HG03432 (cell line): Measurements from ENCODE around the gene CLSTN2.
"Not testable (repeated sequence)": the region's sequence is repeated elsewhere in the genome, so short reads cannot be mapped to it uniquely, and the experiment has no call there.

ENCODE experiments used
- ATAC-seq: cut with Tn5 transposase; IDR thresholded peaks from one replicate; pipeline ENCODE4 v1.9.1; 2021; ENCODE audit warnings: mild to moderate bottlenecking, moderate library complexity; ENCODE audit not compliant: unreplicated experiment

Gene CLSTN2

DNA sequence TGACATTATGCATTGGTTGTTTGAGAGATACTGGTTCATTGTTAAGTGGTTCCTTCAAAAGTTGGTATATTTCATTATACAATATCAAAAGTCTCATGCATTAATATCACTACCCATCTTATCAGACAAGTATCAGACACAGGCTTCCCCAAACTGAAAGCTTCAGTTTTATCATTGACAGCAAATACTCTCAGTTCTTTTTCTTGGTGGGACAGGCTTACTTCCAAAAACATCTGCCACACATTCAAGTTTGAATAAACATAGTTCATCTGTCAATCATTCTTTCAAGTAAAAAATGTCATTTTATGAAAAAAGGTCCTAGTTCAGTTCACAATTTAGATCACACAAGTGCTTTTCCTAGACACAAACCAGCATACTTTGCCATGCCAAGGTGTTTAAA is 462.9 kb downstream of the CLSTN2 start:
- no peak for ATAC-seq

DNA sequence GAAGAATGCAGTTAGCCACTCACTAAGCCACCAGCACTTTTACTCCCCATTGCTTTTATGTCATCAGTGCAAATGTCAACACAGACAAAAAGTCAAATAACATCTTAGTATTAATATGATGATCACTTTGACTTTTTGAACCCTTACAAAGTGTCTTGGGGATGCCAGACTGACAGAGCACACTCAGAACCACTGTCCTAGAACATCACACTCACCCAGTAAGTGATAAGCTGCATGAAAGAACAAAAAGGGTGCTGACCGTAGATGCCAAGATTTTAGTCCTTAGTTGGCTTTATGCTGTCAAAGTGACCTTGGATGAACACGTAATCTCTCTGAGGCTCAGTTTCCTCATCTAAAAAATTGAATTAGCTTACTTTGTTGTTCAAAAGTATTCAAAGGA is 463.4 kb downstream of the CLSTN2 start:
- no peak for ATAC-seq

DNA sequence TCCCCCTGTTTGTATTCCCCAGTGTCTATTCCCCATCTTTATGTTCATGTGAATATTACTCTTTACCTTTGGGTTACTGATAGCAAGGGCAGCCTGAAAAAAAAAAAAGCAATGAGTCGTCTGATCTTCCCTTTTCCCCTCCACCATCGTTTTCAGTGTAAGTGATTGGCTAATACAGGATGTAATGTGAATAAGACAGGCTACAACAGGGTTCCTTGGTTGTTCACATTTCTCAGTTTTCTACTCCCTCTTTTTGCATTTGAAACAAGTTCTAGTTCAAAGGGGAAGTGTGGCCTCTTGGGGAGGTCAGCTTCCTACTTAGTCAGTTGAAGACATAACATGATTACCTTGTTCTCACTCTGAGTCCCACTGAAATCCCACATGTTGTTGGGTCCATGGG is 464.9 kb downstream of the CLSTN2 start:
- ATAC-seq, result no peak

DNA sequence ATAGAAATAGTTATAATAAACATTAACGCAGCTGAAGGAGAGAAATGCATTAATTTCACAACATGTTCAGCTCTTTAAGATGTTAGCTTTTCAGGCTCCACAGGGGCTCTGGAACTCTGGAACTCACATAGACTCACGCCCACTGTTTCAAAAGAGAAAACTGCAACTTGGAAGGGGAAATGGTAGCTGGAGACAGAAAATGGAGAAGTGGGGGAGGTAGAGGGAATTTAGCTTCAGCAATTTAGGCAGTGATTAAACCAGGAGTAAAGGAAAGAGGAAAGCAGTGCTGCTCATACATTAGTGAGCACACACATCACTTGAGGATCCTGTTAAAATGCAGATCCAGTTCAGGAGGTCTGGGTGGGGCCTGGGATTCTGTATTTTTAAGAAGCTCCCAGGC is 468.1 kb downstream of the CLSTN2 start:
- ATAC-seq, result no peak

DNA sequence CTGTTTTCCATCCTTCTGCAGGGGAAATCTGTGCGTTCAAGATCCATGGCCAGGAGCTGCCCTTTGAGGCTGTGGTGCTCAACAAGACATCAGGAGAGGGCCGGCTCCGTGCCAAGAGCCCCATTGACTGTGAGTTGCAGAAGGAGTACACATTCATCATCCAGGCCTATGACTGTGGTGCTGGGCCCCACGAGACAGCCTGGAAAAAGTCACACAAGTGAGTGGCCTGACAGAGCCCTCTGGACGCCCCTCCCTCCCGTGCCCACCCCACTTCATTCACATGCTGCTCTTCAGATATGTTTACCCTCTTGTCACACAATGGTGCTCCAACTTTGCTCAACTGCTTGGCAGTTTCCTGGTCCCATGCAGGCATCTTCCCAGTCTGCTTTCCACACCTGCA is 468.6 kb downstream of the CLSTN2 start:
- ATAC-seq, result no peak

DNA sequence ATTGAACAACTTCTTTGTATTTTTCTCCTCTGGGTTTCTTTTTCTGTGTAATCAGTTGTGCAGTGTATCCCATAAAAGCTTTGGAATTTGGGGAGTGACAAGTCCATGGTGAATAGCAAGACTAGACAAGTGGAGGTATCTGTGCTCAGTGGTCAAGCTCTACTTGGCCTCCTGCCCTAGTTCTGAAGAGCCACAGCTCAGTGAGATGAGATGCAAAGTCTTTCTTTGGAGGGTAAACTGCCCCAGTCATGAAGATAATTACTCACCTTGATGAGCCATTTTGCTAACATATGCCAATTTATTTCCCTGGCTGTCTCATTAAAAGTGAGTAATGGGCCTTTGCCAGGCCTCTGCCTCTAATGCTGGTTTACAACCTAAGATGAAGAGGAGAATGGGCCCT is 471.7 kb downstream of the CLSTN2 start:
- no peak for ATAC-seq

DNA sequence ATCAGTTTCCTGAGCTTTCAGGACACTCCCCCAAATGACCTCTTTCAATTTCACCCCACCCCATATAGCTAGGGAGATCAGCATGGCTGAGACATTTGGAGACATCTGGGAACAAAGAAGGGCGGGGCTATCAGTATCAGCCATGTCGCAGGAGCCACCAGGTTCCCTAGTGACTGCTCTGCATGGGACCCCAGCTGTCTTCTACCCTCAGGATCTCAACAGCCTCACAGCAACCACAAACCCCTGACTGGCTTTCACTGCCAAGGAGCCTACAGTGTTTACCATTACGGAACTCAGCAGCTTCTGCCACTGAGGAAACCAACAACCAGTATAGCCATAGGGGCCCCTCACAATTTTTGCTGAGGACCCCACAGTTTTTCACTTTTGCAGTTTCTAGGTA is 473.3 kb downstream of the CLSTN2 start:
- no peak for ATAC-seq

DNA sequence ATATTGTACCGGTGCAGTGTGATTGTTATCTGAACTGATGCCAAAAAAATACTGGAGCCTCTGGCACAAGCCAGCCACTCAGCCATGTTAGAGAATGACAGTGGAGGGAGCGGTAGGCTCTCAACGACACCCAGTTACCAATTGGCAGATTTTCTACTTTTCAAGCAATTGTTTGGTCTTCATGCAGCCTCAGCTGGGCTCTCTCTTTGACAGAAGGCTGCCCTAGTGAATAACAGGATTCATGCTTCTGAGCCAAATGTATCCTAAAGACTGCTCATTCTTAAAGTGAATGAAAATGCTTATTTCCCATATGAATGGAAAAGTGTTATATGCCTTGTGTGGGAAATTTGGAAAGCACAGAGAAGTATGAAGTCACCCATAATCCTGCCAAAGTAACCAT is 481.7 kb downstream of the CLSTN2 start:
- ATAC-seq, result no peak

DNA sequence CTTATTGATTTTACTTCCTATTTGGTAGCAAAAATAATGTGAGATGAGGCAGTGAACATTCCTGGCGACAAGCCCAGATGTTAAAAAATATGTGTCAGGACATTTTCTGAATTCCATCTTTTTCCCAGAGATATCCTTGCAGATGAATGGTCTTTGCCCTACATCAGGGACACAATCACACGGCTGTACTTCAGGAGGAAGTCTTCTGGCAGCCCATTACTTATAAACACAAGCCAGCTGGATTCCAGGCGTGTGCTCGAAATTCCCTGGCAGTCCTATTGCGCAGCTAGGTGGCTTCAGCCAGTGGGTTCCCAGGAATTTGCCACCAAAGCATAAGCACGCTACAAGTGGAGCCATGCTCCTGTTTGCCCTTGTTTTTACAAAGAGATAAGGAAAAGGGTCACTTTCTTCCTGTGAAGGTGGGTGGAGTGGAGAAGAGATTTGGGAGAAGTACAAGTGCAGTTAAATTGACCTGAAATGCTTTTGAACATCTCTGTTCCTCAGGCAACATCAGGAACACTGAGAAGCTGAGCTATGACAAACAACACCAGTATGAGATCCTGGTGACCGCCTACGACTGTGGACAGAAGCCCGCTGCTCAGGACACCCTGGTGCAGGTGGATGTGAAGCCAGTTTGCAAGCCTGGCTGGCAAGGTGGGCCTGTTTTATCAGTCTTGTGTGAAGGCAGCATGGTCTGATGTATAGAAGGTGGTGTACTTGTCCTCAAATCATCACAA is 485.8 kb downstream of the CLSTN2 start:
- no peak for ATAC-seq

DNA sequence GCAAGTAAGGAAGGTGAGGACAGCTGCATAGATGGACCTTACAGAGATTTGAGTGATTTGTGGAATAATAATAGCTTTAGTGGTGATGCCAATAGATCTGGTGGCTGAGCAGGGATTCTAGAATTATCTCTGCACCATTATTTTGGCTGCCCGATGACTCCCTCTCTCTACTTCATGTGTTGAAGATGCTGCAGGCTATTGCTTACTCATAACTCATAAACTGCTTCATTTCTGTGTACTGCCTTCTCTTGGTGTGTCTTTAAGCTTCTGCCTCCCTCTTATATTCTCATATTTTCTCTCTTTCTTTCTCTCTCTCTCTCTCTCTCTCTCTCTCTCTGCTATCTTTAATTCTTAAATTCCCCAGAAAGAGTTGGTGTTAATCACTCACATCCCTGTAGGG is 486.9 kb downstream of the CLSTN2 start:
- ATAC-seq, result no peak

DNA sequence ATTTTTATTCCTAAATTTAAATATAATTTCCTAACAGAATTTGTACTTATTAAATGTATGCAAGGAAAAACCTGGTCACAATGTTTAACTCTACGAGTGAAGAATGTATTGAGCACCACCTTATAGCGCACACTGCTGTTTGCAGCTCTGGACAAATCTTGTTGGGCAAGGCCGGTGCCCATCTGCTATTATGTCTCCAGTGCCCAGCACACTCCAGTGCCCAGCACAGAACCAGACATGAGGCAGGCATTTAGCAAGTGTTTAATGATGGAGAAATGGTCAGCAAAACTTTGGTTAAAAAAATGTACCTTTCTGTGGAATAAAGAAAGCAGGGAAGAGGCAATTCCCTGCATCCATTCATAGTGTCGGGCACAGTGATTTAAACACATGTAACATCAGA is 488.2 kb downstream of the CLSTN2 start:
- ATAC-seq, result no peak

DNA sequence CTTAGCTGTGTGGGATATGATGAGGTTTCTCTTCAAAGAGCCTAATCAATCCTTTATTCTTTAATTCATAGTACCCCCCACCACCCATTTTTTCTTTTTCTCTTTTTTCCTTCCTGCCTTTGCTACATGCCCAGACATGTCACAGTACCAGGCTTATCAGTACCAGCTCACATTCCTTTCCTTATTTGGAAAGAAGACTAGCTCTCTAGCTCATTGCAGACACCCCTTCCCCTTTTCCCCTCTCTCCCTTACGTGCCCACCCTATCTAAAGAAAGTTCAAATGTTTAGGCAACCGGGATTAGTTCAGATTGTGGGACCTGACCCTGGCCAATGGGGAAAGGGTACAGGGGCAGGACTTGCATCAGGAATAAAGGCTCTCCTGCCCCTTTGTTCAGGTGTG is 488.6 kb downstream of the CLSTN2 start:
- ATAC-seq, result not testable (repeated sequence)

DNA sequence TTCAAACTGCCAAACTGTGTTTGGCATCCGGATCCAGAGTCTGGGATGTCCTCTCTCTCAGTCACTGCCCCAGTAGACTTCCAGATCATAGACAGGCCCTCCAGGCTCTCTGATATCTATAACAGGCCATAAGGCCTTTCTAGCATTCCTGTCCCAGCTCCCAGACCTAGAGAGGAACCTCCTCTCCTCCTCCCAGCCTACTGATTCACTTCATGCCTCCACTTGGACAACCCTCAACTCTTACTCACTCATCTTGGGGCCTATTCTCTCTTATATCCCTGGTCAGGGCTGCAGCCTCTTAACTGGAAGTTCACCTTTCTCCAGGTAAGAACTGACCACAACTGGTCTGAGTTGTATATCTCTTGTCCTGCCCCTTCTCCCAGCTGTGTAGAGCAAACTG is 489.2 kb downstream of the CLSTN2 start:
- no peak for ATAC-seq

DNA sequence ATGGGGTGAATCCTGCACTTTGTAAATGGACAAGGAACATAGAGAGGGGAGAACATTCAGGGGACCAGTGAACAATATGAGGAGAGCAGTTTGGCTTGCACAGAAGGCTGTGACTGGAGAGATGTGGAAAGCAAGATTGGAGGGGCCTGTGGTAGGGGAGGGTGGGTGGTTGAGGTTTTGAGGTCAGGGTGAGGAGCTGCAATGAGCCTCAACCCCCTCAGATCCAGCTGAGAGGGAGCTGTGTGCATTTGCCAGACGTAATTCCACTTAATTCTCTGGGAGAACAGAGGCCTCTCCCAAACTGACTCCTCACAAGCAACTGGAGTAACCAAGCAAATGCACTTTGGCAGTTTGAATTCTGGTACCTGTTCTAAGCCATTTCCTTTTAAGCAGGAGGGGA is 489.7 kb downstream of the CLSTN2 start:
- no peak for ATAC-seq

DNA sequence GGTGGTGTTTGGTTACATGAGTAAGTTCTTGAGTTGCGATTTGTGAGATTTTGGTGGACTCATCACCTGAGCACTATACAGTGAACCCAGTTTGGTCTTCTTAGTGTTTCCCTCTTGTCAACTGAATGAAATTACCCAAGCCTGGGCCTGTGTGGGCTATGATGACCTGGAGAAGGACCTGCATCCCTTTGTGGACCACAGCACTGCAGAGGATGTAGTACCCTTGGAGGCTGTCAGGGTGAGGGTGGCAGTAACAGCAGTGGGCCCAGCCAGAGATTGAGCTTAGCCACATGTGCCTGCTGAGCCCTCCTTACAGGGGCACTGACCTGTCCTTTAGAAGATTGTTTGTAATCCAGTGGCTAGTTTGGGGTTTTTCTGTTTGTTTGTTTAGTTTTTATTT is 492.8 kb downstream of the CLSTN2 start:
- no peak for ATAC-seq

DNA sequence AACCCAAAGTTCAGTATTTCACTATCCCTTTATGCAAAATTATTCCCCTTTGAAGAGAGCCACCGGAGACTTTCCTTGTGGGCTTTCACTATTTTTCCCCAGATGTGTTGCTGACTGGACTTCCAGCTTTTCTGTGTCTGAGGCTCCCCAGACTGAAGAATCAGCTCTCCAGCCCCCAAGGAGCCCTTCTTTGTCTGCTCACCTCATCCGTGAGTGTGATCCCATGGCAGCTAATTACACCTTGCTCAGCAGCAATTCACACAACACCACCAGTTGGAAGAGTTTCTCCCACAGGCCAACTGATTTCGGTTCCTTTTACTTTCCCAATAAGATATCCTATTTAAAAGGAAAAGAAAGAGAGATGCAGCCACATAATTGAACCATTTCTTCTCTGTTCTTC is 493.4 kb downstream of the CLSTN2 start:
- no peak for ATAC-seq

DNA sequence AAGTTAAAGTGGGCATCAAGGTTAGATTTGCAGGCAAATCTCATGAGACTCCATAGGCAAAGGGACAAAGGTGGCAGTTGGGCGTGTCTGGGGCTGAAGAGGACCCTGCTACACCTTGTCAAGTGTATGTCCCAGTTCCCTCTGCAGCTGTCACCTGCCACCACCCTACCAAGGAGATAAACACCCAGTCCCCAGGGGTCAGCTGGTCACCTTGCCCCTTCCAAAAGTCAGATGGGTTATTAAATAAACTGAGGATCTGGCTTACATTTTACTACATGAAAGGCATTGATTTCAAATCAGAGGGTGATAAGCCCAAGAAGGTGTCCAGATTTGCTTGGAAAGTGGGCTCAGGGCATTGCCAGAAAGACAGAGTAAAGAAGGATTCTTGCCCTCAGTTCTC is 494.8 kb downstream of the CLSTN2 start:
- ATAC-seq, result no peak

DNA sequence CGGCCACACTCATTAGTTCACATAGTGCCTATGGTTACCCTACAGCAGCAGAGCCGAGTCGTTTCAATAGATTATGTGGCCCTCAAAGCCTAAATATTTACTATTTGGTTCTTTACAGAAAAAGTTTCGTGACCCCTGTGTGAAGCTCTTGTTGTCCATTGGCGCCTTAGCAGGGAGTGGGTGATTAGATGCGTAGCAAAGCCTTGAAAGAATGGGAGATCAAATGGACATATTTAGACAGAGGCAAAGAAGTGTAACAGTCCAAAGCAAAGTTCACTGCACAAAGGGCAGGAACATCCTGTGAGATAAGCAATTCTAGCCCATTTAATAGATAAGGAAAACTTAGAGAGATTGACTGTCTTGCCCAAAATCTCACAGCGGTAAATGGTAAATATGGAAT is 495.5 kb downstream of the CLSTN2 start:
- no peak for ATAC-seq

DNA sequence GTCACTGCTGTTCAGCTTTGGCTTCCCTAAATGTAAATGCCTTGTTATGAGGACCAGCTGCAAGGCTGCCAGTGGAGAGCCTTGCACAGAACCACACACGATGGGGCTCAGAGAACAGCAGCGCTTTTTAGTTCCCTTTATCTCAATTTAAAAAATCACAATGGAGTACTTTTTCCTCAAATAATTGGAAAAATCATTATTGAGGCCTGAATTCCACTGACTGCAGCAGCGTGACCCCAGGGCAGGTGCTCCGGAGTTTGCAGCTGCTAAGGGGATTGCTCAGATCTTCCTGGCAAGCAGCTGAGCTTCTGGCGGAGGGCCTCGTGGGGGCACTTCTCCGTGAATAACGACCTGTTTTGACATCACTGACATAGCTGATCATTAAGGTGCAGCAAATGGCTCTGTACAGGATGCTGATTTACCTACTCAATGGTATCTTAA is 497.3 kb downstream of the CLSTN2 start:
- no peak for ATAC-seq

DNA sequence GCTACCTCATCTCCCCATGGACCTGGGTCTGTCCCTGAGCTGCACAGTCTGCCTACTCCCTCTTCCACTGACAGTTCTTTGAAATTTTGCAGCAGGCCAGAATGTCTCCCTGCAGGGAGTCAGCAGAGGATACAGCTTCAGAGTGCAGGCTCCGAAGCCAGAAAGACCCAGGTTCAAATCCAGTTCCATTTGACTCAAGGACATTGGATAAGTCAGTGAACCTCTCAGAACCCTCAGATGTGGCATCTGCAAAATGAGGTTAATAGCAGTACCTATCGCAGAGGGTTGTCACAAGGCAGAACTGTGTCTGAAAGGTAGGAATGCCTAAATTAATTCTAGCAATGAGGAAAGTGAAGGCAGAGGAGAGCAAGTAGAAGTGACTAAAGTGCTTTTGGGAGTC is 498.4 kb downstream of the CLSTN2 start:
- ATAC-seq, result no peak

DNA sequence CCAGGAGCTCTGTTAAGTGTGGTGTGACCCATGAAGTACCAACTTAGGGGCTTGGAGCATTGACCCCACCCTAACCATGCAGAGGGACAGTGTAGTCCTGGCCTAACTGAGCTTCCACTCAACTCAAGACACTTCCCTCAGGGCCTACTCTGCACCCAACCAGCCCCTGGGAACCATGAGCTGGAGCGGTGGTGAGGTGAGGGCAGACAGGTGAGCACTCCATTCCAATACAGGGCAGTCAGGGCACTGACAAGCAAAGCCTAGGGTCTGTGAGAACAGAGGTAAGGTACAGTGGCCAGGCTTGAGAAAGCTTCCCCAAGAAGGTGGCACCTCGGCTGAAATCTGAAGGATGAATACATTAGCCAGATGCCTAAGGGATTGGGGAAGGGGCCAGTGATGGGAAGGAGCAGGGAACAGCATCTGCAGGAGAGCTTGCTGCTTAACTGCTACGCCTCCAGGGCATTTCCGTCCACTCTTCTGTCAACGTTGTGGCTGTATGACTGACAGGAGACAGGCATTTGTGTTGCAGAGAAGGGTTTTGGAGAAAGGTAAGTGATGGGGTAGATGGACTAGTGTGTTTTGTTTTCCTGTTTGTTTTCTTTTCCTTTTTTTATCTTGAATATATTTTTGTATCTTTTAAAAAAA is 499.4 kb downstream of the CLSTN2 start:
- no peak for ATAC-seq

DNA sequence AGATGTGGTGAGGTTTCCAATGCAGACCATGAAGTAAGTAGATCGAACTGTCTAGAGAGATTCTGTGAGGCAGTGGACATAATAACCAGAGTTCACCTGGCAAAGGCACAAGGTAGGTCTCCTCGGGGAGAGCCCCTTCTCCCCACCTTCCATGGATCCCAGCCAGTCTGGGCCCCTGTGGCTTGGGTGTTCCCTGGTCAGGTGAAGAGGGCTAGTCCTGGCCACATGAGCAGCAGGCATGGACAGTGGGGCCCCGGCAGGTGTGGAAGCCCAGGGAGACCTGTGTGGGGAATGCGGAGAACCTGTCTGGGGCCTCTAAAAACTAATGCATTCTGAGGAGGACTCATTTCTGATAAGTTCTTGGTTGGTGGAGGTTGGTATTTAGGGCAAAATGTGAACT is 501.4 kb downstream of the CLSTN2 start:
- no peak for ATAC-seq
